ENCODE measurements around the gene HAUS7.

DNA sequence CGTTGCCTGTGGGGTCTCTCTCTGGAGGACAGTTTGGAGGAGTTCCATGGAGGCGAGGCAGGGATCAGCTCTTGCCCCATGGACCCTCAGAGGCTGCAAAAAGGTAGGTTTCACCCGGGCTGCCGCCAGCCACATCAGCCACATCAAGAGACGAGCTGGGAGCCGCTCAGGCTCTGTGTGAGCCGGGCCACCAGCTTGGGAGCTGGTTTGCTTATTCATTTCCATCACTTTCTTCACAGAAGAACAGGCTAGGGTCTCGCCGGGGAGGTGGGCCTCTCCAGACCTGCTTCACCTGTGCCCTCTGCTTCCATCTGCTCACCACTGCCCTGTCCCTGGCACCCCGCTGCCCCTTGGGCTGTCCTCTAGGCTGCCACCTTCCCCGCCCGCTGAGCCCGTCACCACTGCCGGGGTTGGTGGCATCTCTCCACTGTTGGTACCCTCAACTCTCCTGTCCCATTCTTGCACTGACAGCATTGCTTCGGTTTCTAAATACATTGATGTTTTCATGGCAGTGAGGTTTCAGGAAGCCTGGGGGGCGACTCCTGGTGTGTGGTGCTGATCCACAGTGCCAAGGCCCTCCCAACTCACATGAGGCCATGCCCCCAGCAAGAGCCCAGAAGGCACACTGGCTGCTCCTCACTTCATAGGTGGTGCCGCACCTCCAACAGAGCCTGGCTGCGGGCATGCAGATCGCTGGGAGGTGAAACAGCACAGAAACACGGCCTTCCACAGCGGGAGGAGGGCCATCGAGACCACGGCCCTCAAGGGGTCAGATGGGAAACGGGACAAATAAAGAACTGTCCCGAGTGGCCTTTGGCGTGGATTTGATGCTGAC lies 20.0 kb downstream of the HAUS7 start:
- TF ChIP-seq, protein P1, sequence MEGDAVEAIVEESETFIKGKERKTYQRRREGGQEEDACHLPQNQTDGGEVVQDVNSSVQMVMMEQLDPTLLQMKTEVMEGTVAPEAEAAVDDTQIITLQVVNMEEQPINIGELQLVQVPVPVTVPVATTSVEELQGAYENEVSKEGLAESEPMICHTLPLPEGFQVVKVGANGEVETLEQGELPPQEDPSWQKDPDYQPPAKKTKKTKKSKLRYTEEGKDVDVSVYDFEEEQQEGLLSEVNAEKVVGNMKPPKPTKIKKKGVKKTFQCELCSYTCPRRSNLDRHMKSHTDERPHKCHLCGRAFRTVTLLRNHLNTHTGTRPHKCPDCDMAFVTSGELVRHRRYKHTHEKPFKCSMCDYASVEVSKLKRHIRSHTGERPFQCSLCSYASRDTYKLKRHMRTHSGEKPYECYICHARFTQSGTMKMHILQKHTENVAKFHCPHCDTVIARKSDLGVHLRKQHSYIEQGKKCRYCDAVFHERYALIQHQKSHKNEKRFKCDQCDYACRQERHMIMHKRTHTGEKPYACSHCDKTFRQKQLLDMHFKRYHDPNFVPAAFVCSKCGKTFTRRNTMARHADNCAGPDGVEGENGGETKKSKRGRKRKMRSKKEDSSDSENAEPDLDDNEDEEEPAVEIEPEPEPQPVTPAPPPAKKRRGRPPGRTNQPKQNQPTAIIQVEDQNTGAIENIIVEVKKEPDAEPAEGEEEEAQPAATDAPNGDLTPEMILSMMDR (IDR thresholded peaks at IDR 0.05) = no peak
- TF ChIP-seq POLR2A (IDR thresholded peaks at IDR 0.05) = no peak

Data from uterus (tissue), 2 donors.